Muscle of leg (tissue), 11 donors: ENCODE measurements around the gene TMEM135. TPM values are rescaled to one million over a fixed set of nuclear protein-coding genes. Genes with fewer than 3 reads are reported as not detected.

Experiments
- DNase-seq: peaks from one replicate; pipeline ENCODE4 v3.0.0; 2013
- H3K27ac ChIP-seq: one replicate; pipeline ENCODE4 v1.5.1; 2013; ENCODE audit warnings: mild to moderate bottlenecking, low read length, control low read depth
- H3K27me3 ChIP-seq: one replicate; pipeline ENCODE4 v1.6.1; 2013; ENCODE audit warnings: low read length; ENCODE audit not compliant: control insufficient read depth, insufficient read depth
- H3K36me3 ChIP-seq: one replicate; pipeline ENCODE4 v1.6.1; 2013; ENCODE audit warnings: low read length; ENCODE audit not compliant: control insufficient read depth, insufficient read depth
- H3K4me1 ChIP-seq: one replicate; pipeline ENCODE4 v1.6.1; 2013; ENCODE audit warnings: low read length; ENCODE audit not compliant: control insufficient read depth, insufficient read depth
- H3K4me3 ChIP-seq: one replicate; pipeline ENCODE4 v1.5.1; 2013; ENCODE audit warnings: low read length, control low read depth
- H3K9me3 ChIP-seq: replicated peaks from 2 replicates; pipeline ENCODE4 v1.6.1; 2013; ENCODE audit warnings: low read depth, low read length; ENCODE audit not compliant: control insufficient read depth
- WGBS: methylation state at CpG from one replicate; pipeline ENCODE4 v1.1.5; 2013; ENCODE audit warnings: missing lambda C conversion rate; ENCODE audit not compliant: insufficient coverage; 5-methylcytosine and 5-hydroxymethylcytosine counted together
- polyA plus RNA-seq, 8 donors: library from polyadenylated mRNA; unstranded; fragments of 120-200 nt; gene quantifications; one replicate each; pipeline versions ENCODE4 v1.2.1 to v1.2.3, GENCODE V29; 2013; ENCODE audit warnings: inconsistent platforms in 1 of 8, low replicate concordance in 1 of 8; ENCODE audit not compliant: insufficient read length in 8 of 8, insufficient read depth in 1 of 8
- total RNA-seq: library from RNA; stranded (reverse); fragments of 120-200 nt; gene quantifications from one replicate; pipeline ENCODE4 v1.2.4, GENCODE V29; 2013

Gene TMEM135
- total and polyA plus RNA-seq, 9 donors, result 10.5 to 21.1 (median 14.9) TPM

DNA sequence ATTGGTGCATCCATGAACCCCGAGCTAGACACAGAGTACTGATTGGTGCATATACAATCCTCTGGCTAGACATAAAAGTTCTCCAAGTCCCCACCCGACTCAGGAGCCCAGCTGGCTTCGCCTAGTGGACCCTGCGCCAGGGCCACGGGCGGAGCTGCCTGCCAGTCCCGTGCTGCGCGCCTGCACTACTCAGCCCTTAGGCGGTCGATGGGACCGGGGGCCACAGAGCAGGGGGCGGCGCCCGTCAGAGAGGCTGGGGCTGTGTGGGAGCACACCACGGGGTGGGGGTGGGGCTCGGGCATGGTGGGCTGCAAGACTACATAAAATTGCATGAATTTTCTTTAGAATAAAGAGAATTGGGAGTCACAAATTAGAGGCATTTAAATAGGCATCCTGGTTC lies 248.6 kb downstream of the TMEM135 start:
- H3K36me3 ChIP-seq, result no peaks in the 10 kb centered on the region
- H3K4me3 ChIP-seq, result no peak overlapping the region
- H3K27ac ChIP-seq, result no peak overlapping the region
- no peaks in the 10 kb centered on the region for H3K9me3 ChIP-seq
- no peaks in the 10 kb centered on the region for H3K4me1 ChIP-seq
- DNase-seq, result no peak
- no peaks in the 10 kb centered on the region for H3K27me3 ChIP-seq
- 96% methylated on average over 12 of the region's 17 CpGs for WGBS

DNA sequence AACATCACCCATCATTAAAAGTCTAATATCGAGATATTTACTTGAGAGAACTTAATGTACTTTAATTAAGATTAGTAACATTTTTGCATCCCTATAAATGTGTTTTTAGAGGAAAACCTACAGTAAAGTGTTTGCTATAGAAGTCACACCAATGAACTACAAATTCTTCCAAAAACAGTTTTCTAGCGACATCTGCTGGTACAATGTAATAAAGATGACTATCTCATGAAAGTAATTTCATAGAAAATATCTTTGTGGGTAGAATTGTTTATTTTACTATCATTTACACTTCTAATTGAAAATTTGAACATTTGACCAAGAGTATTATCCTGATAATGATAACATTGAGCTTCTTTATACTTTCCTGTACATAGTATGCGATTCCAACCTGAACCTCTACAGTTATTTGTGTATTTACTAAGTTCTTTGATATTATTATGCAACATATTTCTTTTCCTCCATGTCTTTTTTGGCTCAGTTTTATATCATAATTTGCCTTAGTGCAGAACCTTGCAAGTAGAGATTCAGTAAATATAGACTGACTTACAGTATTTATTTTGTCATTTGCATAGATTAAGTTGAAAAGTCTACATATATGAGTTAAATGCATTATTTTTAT lies 252.7 kb downstream of the TMEM135 start:
- no peaks in the 10 kb centered on the region for H3K9me3 ChIP-seq
- no peaks in the 10 kb centered on the region for H3K27me3 ChIP-seq
- no peaks in the 10 kb centered on the region for H3K36me3 ChIP-seq
- peak; percentile 86 for DNase-seq
- no peak overlapping the region for H3K27ac ChIP-seq
- no peaks in the 10 kb centered on the region for H3K4me1 ChIP-seq
- H3K4me3 ChIP-seq, result no peak overlapping the region
- WGBS, result no CpG with 5 or more reads among the region's 3 CpGs

DNA sequence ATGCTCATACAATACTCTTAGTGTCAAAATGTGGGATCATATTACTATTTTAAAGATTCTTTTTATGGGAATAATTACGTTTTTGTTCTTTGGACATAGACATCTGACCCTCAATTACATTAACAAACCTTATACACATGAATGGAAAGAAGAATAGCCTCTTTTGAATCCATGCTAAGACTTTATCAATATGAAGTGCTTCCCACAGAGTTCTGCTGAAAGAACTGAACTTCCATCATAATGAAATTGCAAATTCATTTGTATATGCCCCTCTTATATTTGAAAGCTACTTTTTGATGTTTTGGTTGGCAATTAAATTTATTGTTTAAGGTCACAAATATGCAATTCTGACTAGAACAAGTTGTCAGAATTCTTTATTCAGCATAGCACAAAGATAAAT lies 254.9 kb downstream of the TMEM135 start:
- H3K36me3 ChIP-seq, result no peaks in the 10 kb centered on the region
- no peaks in the 10 kb centered on the region for H3K27me3 ChIP-seq
- no peaks in the 10 kb centered on the region for H3K4me1 ChIP-seq
- no CpG with 5 or more reads among the region's 1 CpG for WGBS
- H3K9me3 ChIP-seq, result no peaks in the 10 kb centered on the region
- no peak for DNase-seq
- no peak overlapping the region for H3K27ac ChIP-seq
- H3K4me3 ChIP-seq, result no peak overlapping the region

- Histone ChIP-seq H3K27ac (no peak overlapping the region), H3K4me1 (no peaks in the 10 kb centered on the region), H3K9me3 (no peaks in the 10 kb centered on the region), H3K36me3 (no peaks in the 10 kb centered on the region), H3K4me3 (no peak overlapping the region), H3K27me3 (no peaks in the 10 kb centered on the region)
- DNase-seq, result no peak
- WGBS, result no CpG with 5 or more reads among the region's 1 CpG
These were observed 257.5 kb downstream of the TMEM135 start for GRCh38 chr11:87295237-87295636.

DNA sequence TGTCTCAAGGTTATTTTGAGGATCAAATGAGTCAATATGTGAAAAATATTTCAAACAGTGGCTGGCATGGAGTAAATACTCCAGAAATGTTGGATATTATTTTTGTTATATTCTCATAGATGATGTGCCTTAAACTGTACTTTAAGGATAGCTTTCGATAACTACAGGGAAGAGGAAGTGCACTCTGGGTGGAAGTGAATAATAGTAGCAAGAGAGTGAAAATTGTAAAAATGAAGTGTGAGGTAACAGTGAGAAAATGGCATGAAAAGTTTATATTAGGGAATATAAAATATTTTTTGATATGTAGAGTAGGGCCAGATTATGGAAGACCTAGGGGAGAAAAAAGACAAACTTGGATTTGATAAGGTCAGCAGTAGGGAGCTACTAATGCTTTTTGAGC lies 258.9 kb downstream of the TMEM135 start:
- H3K4me3 ChIP-seq, result no peak overlapping the region
- DNase-seq, result no peak
- no peak overlapping the region for H3K27ac ChIP-seq
- 100% methylated on average over 1 of the region's 1 CpG for WGBS
- H3K9me3 ChIP-seq, result no peaks in the 10 kb centered on the region
- H3K27me3 ChIP-seq, result no peaks in the 10 kb centered on the region
- H3K4me1 ChIP-seq, result peaks cover 6% of the 10 kb centered on the region
- no peaks in the 10 kb centered on the region for H3K36me3 ChIP-seq

- no peak for DNase-seq
- H3K9me3 ChIP-seq, result no peaks in the 10 kb centered on the region
- H3K27me3 ChIP-seq, result no peaks in the 10 kb centered on the region
- H3K4me3 ChIP-seq, result no peak overlapping the region
- no peaks in the 10 kb centered on the region for H3K36me3 ChIP-seq
- peaks cover 6% of the 10 kb centered on the region for H3K4me1 ChIP-seq
- WGBS, result 100% methylated on average over 1 of the region's 1 CpG
- H3K27ac ChIP-seq, result no peak overlapping the region
These were observed 260.4 kb downstream of the TMEM135 start for GRCh38 chr11:87298155-87298554.

DNA sequence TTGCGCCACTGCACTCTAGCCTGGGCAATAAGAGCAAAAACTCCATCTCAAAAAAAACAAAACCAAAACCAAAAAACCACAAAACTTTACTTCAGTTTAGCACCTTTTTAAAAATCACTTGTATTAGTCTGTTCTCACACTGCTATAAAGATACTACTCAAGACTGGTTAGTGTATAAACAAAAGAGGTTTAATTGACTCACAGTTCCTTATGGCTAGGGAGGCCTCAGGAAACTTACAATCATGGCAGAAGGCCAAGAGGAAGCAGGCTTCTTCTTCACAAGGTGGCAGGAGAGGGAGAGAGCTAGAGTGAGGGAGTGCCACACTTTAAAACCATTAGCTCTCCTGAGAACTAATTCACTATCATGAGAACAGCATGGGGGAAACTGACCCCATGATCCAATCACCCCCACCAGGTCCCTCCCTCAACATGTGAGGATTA lies 261.3 kb downstream of the TMEM135 start:
- Histone ChIP-seq H3K36me3 (no peaks in the 10 kb centered on the region), H3K27me3 (no peaks in the 10 kb centered on the region), H3K4me1 (peaks cover 6% of the 10 kb centered on the region), H3K4me3 (no peak overlapping the region), H3K27ac (no peak overlapping the region), H3K9me3 (no peaks in the 10 kb centered on the region)
- no peak for DNase-seq
- no CpG with 5 or more reads among the region's 1 CpG for WGBS

DNA sequence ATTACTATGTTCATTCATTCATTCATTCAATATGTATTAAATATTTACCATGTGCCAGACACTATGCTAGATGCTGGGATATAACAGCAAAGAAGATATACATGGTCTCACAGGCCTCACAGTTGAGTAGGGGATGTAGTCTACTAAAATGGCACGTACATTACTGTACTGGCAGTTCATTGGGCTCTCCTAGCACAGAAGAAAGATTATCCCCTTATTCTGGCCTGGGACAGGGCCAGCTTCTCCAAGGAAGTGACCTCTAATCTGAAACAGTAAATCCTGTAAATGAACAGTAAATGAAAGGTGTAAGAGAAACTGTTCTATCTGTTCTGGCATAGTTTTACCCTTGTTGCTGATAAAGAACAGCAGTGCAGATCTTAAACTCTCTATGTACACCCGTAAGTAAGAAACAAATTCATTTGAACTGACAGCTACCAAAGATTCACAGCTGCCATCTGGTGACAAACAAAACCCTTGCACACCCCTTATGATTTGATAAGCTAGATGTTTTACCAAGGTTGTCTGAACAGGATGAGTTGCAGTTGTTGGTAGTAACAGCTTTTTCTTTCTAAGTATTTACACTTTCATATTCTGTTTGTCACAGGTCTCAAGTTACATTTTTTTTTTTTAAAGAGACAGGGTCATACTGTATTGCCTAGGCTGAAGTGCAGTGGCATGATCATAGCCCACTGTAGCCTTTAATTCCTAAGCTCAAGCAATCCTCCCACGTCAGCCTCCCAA lies 263.1 kb downstream of the TMEM135 start:
- Histone ChIP-seq H3K27me3 (no peaks in the 10 kb centered on the region), H3K4me3 (no peak overlapping the region), H3K27ac (no peak overlapping the region), H3K4me1 (peaks cover 6% of the 10 kb centered on the region), H3K36me3 (no peaks in the 10 kb centered on the region), H3K9me3 (no peaks in the 10 kb centered on the region)
- no peak for DNase-seq
- WGBS, result no CpG with 5 or more reads among the region's 3 CpGs

GRCh38 chr11:87301785-87302540 lies 264.2 kb downstream of the TMEM135 start:
- Histone ChIP-seq H3K9me3 (no peaks in the 10 kb centered on the region), H3K36me3 (no peaks in the 10 kb centered on the region), H3K27ac (no peak overlapping the region), H3K27me3 (no peaks in the 10 kb centered on the region), H3K4me3 (no peak overlapping the region), H3K4me1 (peaks cover 6% of the 10 kb centered on the region)
- no CpG with 5 or more reads among the region's 2 CpGs for WGBS
- no peak for DNase-seq

GRCh38 chr11:87304412-87304811 lies 266.7 kb downstream of the TMEM135 start:
- no CpG with 5 or more reads among the region's 1 CpG for WGBS
- DNase-seq, result no peak
- peaks cover 6% of the 10 kb centered on the region for H3K4me1 ChIP-seq

More at GRCh38 chr11:87304412-87304811, 266.7 kb downstream of the TMEM135 start:
- no peak overlapping the region for H3K4me3 ChIP-seq
- H3K36me3 ChIP-seq, result no peaks in the 10 kb centered on the region
- no peak overlapping the region for H3K27ac ChIP-seq
- H3K9me3 ChIP-seq, result no peaks in the 10 kb centered on the region
- H3K27me3 ChIP-seq, result no peaks in the 10 kb centered on the region
